ENCODE results near the gene OR5M10.
"Not testable (repeated sequence)": the region's sequence is repeated elsewhere in the genome, so short reads cannot be mapped to it uniquely, and the experiment has no call there.

GRCh38 chr11:56554691-56555090 lies 22.8 kb downstream of the OR5M10 start:
- TF ChIP-seq, protein P1, sequence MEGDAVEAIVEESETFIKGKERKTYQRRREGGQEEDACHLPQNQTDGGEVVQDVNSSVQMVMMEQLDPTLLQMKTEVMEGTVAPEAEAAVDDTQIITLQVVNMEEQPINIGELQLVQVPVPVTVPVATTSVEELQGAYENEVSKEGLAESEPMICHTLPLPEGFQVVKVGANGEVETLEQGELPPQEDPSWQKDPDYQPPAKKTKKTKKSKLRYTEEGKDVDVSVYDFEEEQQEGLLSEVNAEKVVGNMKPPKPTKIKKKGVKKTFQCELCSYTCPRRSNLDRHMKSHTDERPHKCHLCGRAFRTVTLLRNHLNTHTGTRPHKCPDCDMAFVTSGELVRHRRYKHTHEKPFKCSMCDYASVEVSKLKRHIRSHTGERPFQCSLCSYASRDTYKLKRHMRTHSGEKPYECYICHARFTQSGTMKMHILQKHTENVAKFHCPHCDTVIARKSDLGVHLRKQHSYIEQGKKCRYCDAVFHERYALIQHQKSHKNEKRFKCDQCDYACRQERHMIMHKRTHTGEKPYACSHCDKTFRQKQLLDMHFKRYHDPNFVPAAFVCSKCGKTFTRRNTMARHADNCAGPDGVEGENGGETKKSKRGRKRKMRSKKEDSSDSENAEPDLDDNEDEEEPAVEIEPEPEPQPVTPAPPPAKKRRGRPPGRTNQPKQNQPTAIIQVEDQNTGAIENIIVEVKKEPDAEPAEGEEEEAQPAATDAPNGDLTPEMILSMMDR (IDR thresholded peaks at IDR 0.05; ENCODE audit: low read depth, low read length), result not testable (repeated sequence)
- not testable (repeated sequence) for TF ChIP-seq EZH2phosphoT487 (IDR thresholded peaks at IDR 0.05; ENCODE audit: low read depth)

All from OCI-LY3 (cell line).